Adipose tissue (tissue), 3 donors: Measurements from ENCODE around the gene WNT1. TPM values are rescaled to one million over a fixed set of nuclear protein-coding genes. Genes with fewer than 3 reads are reported as not detected.

Experiments used
- H3K27ac ChIP-seq: one replicate; pipeline ENCODE4 v1.5.1; 2013; ENCODE audit warnings: low read depth, low read length
- WGBS, 3 donors: extraction: QIAGEN DNeasy Blood & Tissue Kit; methylation state at CpG; one replicate each; pipeline ENCODE4 v1.1.7; 2013; 5-methylcytosine and 5-hydroxymethylcytosine counted together
- polyA plus RNA-seq, 3 donors: library from polyadenylated mRNA; stranded (reverse); fragments of 200-250 nt; gene quantifications; one replicate each; pipeline ENCODE4 v1.2.3, GENCODE V29; 2013
- donor health status: healthy with polysubstance abuse.
- donor health status: Bipolar disorder and iron deficiency.
- donor health status: healthy.

The WNT1 gene
- polyA plus RNA-seq, 3 donors, result not detected

- no peak overlapping the region for H3K27ac ChIP-seq
- WGBS, 3 donors, result 12 to 14% (median 13%) methylated on average over 46 to 50 of the region's 50 CpGs
These were observed 536 bp upstream of the WNT1 start for GRCh38 chr12:48977290-48978281.

- H3K27ac ChIP-seq, result no peak overlapping the region
- WGBS, 3 donors, result 3% methylated on average over 44 to 45 of the region's 45 CpGs
These were observed 849 bp downstream of the WNT1 start for GRCh38 chr12:48978741-48979601.

DNA sequence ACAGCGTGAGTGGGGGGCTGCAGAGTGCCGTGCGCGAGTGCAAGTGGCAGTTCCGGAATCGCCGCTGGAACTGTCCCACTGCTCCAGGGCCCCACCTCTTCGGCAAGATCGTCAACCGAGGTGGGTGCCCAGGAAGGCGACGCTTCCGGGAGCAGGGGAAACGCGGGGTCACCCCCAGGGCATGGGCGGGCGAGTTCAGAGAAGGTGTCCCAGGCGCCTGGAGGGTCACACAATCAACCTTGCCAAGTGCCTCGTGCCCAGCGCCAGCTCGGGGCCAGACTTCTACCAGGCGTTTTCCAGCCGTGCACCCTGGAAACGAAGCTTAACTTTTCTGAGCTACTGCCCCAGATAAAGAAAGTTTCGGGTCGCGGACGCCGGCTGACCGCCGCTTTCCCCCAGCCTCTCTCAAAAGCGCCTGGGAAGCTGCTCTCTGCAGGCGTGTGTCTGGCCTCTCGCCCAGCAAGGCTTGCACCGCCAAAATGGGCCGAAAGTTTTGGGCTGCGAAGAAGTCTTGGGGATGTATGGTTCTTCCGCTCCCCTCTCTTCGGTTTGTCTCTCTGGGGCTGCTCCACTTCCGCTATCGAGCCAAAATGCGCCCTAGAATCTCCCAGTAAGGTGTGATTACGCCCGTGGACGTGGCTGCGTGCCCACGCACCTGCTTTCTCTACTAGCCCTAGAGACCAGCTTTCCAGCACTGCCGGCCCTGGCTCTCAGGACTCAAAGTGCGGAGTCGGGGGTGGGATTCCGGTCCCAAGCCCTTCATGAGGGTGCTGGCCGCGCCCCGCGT is 1.7 kb downstream of the WNT1 start:
- WGBS, 3 donors, result 1 to 3% (median 2%) methylated on average over 54 to 55 of the region's 55 CpGs
- no peak overlapping the region for H3K27ac ChIP-seq

DNA sequence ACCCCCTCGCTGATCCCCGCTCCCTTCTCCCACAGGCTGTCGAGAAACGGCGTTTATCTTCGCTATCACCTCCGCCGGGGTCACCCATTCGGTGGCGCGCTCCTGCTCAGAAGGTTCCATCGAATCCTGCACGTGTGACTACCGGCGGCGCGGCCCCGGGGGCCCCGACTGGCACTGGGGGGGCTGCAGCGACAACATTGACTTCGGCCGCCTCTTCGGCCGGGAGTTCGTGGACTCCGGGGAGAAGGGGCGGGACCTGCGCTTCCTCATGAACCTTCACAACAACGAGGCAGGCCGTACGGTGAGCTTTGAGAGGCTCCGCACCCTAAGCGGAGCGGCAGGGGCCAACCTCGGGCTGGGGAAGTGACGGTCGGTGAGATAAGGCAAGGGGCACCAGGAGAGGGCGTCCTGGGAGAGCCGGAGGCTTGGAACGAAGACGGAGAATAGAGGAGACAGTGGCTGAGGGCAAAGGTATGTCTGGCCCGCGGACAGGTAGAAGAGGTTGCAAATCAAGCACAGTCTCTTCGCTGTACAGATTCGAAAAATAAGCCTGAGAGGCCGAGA is 2.3 kb downstream of the WNT1 start:
- no peak overlapping the region for H3K27ac ChIP-seq
- 2 to 5% (median 3%) methylated on average over 43 to 46 of the region's 46 CpGs for WGBS, 3 donors

- no peak overlapping the region for H3K27ac ChIP-seq
- WGBS, 3 donors, result 4 to 8% (median 4%) methylated on average over 84 to 91 of the region's 91 CpGs
These were observed 3.0 kb downstream of the WNT1 start for GRCh38 chr12:48980953-48981756.

GRCh38 chr12:48981757-48982157 is 3.6 kb downstream of the WNT1 start:
- WGBS, 3 donors, result 18 to 28% (median 24%) methylated on average over 12 to 13 of the region's 13 CpGs
- H3K27ac ChIP-seq, result no peak overlapping the region

DNA sequence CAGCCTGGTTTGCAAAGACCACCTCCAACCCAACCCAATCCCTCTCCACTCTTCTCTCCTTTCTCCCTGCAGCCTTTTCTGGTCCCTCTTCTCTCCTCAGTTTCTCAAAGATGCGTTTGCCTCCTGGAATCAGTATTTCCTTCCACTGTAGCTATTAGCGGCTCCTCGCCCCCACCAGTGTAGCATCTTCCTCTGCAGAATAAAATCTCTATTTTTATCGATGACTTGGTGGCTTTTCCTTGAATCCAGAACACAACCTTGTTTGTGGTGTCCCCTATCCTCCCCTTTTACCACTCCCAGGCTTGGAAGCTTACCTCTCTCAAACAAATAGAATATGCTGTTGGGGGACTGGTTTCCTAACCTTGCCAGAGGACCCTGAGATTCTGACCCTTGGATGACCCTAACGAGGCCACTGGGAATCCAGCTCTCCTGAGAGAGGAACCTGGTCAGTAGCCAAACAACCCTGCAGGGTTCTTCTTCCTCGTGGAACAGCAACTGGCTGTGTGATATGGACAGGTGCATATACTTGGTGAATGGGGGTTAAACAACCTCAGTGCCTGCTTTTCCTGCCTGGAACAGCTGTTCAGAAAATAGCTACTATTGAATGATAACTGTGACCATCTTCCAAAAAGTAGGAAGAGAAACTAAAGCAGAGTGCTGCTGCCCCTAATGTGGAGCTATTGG is 4.4 kb downstream of the WNT1 start:
- no peak overlapping the region for H3K27ac ChIP-seq
- 49 to 54% (median 54%) methylated on average over 6 of the region's 6 CpGs for WGBS, 3 donors

GRCh38 chr12:48985475-48985897 is 7.4 kb downstream of the WNT1 start:
- 38 to 40% (median 40%) methylated on average over 9 to 10 of the region's 10 CpGs for WGBS, 3 donors
- H3K27ac ChIP-seq, result no peak overlapping the region

DNA sequence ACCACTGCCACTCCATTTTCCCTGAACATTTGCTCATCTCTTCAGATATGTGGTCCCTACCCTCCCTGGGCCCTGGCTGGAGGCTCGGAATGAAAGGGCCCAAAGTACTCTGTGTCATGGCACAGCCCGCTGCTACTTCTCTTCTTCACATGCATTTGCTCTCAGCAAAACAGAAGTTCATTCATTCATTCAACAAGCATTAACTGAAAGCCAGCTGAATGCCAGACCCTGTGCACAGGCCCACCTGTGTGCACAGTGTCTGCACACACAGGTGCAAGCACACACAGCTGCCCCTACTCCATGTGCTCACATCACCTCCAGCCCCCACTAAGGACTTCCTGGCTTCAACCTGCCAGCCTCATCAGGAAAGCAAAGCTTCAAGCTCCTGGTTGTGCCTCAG is 7.8 kb downstream of the WNT1 start:
- H3K27ac ChIP-seq, result no peak overlapping the region
- WGBS, 3 donors, result 75 to 87% (median 80%) methylated on average over 2 of the region's 2 CpGs

DNA sequence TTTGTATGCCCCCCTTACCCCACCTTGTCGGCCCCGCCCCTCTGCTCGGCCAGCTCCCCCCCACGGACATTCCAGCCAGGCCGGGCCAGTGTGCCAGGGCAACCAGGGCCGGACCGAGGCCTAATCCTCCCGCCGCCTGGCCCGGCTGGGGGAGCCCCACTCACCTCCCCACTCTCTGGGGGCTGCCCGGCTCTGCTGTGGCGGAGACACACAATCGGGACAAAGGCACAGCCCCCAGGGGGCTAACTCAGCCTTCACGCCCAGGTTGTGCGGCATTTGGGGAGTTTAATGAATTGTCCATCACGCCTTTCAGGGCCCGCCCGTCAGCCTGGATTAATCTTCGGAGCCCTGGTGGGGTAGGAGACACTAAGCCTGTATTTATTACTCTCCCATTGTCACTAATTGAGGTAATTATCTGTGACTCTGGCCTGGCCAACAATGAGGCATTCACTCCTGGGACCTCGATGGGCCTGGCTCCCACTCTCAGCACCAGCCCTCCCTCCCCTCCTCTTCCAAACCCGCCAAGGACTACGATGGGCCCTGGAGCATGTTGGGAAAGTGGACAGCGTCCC is 8.7 kb downstream of the WNT1 start:
- H3K27ac ChIP-seq, result no peak overlapping the region
- 53 to 64% (median 60%) methylated on average over 23 of the region's 23 CpGs for WGBS, 3 donors

DNA sequence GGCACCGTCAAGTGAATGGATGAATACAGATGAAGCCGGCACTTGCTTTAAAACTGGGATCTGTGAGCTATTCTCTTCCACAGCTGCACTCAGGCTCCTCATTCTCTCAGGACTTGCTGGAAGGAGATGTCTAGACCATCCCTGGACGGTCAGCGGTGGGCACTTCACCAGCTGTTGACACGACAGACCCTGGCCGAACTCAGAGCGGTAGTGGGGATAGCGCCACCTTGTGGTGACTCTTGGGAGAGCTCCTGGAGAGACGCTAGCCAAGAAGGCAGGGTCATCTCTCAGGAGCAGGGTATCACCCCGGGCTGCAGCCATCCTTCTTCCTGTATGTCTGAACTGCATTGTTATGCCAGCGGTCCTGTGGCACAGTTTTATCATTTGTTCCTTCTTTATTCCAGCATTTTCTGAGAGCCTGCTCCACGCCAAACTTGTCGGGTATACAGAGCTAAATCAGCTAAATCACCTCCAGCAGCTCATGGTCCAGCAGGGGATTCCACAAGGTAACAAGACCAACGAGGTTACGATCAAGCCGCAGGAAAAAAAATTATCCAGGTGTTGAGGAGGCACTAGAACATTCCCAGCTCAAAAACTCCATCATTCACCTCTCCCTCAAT is 10.0 kb downstream of the WNT1 start:
- H3K27ac ChIP-seq, result no peak overlapping the region
- 24 to 28% (median 28%) methylated on average over 16 of the region's 16 CpGs for WGBS, 3 donors

DNA sequence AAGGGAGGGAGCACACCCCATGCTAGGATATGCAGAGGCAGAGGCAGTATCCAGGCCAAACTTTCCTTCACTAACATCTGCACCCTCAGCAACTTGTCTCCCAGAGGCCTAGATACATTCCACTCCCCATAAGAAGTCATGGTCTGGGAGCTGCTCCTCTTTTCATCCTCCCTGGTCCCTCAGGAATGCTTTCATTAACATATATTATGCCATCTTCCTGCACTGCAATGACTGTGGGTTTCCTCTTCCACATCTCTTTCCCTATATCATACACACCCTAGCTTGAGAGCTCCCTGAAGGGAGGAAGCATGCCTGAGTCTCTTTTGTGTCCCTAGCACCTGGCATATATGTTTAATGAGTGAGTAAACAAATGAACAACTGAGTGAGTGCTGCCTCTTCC is 12.4 kb downstream of the WNT1 start:
- no peak overlapping the region for H3K27ac ChIP-seq

- H3K27ac ChIP-seq, result no peak overlapping the region
- WGBS, 3 donors, result 64 to 77% (median 71%) methylated on average over 8 of the region's 8 CpGs
These were observed 13.3 kb downstream of the WNT1 start for GRCh38 chr12:48991247-48992050.

DNA sequence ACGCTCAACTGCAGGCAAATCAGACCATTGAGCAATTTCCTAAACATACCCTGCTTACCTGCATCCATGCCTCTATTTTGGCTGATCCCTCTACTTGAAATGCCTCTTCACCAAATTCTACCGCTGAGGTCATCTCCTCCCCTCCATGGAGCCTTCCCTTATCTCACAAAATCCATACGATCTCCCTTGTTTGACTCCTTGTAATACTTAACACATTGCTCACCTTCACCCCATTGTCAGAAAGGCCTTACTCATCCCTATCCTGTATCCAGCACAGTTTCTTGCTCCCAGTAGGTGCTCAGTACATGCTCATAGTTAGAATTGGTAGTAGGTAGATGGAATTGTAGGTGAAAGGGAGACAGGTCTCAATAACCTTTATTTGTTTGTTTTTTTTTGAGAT is 15.7 kb downstream of the WNT1 start:
- H3K27ac ChIP-seq, result no peak overlapping the region
- 71 to 82% (median 75%) methylated on average over 3 of the region's 3 CpGs for WGBS, 3 donors

DNA sequence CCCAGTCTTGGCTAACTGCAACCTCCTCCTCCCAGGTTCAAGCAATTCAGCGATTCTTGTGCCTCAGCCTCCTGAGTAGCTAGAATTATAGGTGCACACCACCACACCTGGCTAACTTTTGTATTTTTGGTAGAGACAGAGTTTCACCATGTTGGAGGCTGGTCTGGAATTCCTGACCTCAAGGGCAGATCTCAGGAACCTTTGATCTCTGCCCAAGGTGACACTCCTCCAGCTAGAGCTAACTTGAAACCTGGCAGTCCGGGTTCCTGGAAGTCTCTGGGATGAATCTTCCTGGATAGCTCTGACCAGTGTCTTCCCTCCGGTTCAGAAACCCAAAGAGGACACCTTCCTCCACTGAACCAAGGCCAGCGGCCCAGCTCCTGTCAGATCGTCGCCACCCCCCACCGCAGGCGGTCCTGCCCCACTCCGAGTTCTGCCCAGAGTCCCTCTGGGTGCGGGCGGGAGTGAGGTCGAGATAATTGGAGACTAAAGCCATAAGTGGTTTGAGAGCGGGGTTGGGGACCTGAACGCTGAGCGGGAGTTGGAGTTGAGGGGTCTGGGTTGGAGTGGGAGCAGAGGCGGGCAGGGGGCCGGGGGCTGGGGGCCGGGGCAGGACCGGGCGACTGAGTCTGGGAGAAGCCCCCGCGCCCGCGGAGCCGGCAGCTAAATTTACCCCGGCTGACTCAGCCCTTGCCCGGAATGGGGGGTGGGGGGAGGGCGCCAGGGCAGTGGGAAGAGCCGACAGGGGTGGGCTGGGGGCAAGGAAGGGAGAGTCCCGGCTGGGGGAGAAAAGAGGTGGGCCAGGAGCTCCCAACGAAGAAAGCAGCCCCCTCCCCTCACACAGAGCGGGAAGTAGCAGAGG is 16.3 kb downstream of the WNT1 start:
- WGBS, 3 donors, result 24 to 25% (median 25%) methylated on average over 30 to 32 of the region's 32 CpGs
- no peak overlapping the region for H3K27ac ChIP-seq
